Activated gamma-delta T cell treated with anti-CD3 and anti-CD28 coated beads, Interleukin-2, amount 50 U/mL, for 16 hours (primary cell): ENCODE data around the gene SAMD13.

Experiments
- DNase-seq: peaks from one replicate; pipeline ENCODE4 v3.0.0-alpha.2; 2020; ENCODE audit warnings: low read depth

SAMD13 gene

DNA sequence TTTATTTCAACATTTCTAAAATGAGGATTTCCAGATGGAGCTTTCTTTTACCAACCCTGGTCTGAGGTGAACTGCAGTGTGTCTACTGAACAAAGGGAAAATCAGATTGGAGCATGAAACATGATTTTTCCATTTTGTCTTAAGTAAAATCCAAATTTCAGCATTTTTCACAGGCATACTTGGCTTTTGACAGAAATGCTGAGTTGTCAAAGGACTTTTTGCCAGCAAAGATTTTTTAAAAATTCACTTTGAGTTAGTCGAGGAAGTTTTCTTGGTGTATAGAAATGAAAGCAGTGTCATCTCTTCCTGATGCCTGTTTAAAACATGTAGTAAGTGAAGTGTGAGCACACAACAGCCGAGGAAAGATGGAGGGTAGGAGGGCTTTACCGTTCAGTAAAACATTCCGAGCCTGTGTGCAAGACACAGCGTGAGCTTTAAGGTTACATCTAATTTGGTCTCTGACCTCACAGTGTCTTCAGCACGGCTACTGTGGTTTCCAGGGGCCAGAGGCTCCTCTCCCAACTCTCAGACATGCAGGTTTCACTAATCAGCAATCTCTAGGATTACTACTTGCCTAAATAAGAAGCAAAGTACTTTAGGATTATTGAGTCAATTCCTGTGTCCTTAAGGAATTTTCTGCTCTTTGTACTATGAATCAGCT is 45.9 kb downstream of the SAMD13 start:
- DNase-seq, result no peak

GRCh38 chr1:84347932-84348555 is 46.5 kb downstream of the SAMD13 start:
- no peak for DNase-seq

DNA sequence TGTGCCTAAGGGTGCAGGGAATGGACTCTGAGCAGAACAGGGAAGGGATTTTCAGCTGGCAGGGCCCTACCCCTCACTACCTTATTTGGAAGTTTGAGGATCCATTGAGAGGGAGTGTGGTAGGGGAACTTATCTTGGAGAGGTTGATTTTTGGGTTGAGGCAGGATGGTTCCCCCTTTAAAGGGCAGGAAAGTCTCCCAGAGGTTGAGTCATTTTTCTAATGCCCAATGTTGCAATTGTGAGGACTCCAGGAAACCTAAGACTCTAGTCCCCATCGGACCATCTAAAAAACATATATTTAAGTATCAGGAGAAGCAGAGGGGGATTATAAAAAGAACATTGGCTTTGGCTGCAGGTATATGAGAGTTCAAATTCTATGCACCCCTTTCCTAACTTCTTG is 47.3 kb downstream of the SAMD13 start:
- DNase-seq, result no peak

- no peak for DNase-seq
Measured at GRCh38 chr1:84350104-84350503, 48.6 kb downstream of the SAMD13 start.

DNA sequence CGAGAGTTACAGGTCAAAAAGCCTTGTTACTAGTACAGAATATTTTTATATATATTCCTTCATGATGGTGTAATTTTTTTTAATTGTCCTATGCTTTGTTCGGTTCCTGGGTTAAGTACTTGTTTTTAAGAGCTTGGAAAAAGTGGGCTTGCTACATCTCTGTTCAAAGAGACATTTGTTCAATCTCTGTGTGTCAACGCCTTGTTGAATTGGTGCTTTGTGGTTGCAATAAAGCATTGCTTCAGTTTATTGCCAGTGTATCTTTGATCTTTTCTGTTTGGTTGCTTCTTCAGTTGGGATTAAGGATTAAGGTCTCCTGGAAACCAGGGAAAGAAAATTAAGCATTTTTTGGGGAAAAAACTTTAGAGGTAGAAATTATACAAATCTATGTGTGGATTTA is 49.0 kb downstream of the SAMD13 start:
- DNase-seq, result no peak

- DNase-seq, result no peak
Measured at GRCh38 chr1:84352298-84353106, 51.0 kb downstream of the SAMD13 start.

DNA sequence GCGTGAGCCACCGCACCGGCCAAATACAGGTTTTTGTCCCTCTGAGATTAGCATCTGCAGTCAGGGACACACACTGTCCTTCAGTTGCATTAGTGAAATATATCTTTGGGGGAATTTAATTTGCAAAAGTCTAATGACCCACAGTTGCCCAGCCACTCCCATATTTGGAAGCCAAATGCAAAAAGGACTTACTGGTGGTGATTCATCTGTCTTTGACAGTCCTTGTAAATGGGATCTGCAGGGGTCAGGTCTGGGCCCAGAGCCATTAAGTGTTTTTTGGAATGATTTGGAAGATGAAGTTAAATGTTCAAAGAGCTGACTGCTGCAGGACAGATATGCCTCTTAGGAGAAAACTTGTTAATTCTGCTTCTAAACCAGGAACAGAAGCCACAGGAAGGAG is 52.2 kb downstream of the SAMD13 start:
- DNase-seq, result no peak

- no peak for DNase-seq
Measured at GRCh38 chr1:84355556-84355955, 54.0 kb downstream of the SAMD13 start.

DNA sequence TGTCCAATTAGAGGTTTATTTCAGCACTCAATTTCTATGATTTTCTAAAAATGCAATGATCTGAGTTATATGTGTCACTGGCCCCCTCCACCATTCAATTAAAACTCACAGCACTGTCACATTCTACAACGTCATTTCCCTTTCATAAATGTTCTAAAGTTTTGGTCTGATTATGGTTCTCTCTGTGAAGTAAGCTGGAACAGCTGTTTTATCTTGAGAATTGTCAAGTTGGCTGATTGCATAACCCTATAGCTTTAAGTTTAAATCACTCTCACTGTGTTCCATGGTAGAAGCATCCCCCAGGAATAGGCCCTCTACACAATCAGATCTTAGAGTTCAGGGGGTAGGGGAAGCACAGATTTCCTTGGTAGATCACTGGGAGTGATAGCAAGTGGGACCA is 55.4 kb downstream of the SAMD13 start:
- DNase-seq, result no peak

- DNase-seq, result no peak
Measured at GRCh38 chr1:84358695-84359094, 57.2 kb downstream of the SAMD13 start.

DNA sequence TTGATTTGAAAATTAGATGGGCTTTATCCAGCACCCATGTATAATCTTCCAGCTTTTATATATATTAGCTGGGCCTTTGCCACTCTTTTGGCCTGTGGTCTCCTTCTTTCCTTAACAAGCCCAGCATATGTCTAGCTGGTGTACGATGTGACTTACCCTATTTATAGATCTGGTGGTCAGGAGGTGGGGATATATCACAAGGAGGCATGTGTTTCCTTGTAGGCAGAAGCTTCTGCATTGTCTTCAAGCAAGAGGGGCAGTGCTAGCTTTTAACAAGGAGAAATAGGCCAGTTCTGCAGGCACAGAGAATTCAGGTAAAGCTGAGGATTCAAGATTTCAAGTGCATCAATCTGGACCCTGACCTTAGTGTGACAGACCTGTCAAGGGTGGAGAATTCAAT is 58.8 kb downstream of the SAMD13 start:
- DNase-seq, result no peak

DNA sequence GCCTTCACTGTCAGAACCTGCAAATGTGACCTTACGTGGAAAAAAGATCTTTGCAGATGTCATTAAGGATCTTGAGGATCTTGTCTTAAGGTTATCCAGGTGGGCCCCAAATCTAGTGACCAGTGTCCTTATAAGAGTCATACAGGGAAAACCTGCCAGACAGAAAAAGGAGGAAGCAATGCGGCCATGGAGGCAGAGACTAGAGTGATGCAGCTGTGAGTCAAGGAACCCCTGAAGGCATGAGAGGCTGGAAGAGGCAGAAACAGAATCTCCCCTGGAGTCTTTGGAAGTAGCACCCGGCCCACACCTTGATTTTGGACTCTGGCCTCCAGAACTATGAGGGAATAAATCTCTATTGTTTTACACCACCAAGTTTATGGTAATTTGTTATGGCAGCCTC is 60.3 kb downstream of the SAMD13 start:
- no peak for DNase-seq

DNA sequence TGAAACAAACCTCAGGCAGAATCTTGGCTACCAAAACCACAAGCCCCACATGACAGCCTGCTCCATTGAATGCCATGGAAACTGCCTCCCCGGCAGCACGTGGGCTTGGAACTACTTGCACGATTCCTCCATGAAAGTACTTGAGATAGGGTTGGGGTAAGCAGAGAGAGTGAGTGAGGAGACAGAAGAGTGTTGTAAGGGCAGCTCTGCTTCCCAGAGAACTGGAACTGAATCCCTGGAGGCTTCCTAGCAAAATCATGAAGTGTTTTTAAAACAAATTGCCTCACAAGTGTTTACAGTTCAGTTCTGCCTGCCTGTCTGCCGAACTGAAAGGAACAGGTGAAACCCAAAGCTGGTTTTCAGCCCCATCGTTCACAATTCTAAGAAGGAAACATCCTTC is 61.5 kb downstream of the SAMD13 start:
- DNase-seq, result no peak

DNA sequence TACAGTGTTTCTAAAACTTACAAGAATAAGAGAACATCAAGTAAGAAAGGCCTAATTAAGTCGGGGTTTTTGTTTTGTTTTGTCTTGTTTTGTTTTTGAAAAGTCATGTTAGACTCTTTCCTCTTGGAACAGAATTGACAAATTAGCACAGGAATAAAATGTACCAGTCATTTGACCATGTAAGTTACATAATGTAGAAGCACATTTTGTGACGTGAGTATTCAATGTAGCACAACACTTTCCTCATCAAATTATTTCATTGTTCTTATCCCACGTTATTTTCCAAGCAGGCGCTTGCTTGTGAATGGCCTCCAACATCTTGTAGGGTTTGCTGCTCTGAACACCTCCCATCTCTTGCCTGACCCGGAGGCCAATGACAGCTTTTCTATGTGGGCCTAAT is 62.1 kb downstream of the SAMD13 start:
- no peak for DNase-seq

GRCh38 chr1:84365225-84366221 is 64.0 kb downstream of the SAMD13 start:
- peak; percentile 4 for DNase-seq

GRCh38 chr1:84366786-84367185 is 65.3 kb downstream of the SAMD13 start:
- no peak for DNase-seq

- DNase-seq, result no peak
Measured at GRCh38 chr1:84367219-84367618, 65.7 kb downstream of the SAMD13 start.

- no peak for DNase-seq
Measured at GRCh38 chr1:84368441-84368840, 66.9 kb downstream of the SAMD13 start.

GRCh38 chr1:84370266-84370665 is 68.8 kb downstream of the SAMD13 start:
- no peak for DNase-seq

DNA sequence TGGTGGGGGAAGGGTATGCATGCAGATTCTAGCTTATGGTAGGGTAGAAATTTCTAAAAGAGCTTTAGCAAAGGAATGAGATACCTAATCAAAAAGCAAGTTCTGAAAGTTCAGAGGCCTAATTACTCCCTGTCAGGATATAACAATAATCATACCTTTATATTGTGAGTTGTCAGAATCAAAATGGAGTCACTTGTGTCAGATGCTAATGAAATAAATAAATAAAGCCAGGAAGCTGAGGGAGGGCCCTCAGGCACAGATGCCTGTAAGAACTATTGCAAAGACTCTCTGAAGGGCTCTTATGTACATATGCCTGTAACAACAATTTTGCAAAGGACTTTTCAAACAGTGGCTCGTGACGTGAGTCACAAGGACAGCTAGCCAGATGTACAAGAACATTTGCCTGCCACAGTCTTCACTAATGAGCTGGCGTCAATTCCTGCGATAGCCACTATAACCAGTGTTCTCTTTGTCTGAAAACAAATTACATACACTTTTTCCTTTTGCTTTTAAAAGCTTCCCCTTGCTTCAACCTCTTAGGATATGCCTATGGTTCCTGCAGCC is 69.4 kb downstream of the SAMD13 start:
- DNase-seq, result no peak

- DNase-seq, result no peak
Measured at GRCh38 chr1:84373436-84374141, 72.1 kb downstream of the SAMD13 start.
